NT2/D1 (cell line): Measurements from ENCODE around the gene PRKN.

Experiments used
- YY1 ChIP-seq: IDR thresholded peaks from 2 replicates; pipeline ENCODE4 v1.6.1; 2011; ENCODE audit not compliant: insufficient read length, insufficient read depth
- ZNF274 ChIP-seq: IDR thresholded peaks from 2 replicates; pipeline ENCODE4 v1.6.1; 2011; ENCODE audit warnings: mild to moderate bottlenecking, low read depth, low read length

GRCh38 chr6:161701056-161701455 lies 1026.5 kb downstream of the PRKN start:
- TF ChIP-seq ZNF274 (no peak), YY1 (no peak)
